Mesothelial cell of epicardium (in vitro differentiated cells): ENCODE measurements around the gene FUNDC2. TPM values are rescaled to one million over a fixed set of nuclear protein-coding genes. Genes with fewer than 3 reads are reported as not detected.

Source experiments
- DNase-seq, 2 experiments: peaks; one replicate each; pipeline ENCODE4 v3.0.0; 2021; ENCODE audit warnings: low spot score in 2 of 2; ENCODE audit not compliant: unreplicated experiment in 2 of 2
- H3K27ac Mint-ChIP-seq: 2 replicates; pipeline ENCODE4 v1.8.0; 2021; ENCODE audit warnings: mixed read lengths
- H3K27me3 Mint-ChIP-seq: 2 replicates; pipeline ENCODE4 v1.8.0; 2021; ENCODE audit warnings: low read depth, mixed read lengths
- H3K36me3 Mint-ChIP-seq: 2 replicates; pipeline ENCODE4 v1.8.0; 2021; ENCODE audit warnings: mixed read lengths
- H3K4me1 Mint-ChIP-seq: 2 replicates; pipeline ENCODE4 v1.8.0; 2021; ENCODE audit warnings: mixed read lengths
- H3K4me3 Mint-ChIP-seq: 2 replicates; pipeline ENCODE4 v1.8.0; 2021; ENCODE audit warnings: mild to moderate bottlenecking, moderate library complexity, mixed read lengths
- H3K9me3 Mint-ChIP-seq: 2 replicates; pipeline ENCODE4 v1.8.0; 2021; ENCODE audit warnings: mixed read lengths
- CTCF ChIP-seq: fragments of 200-600 bp; sonication (generic); IDR thresholded peaks from one replicate; pipeline ENCODE4 v1.5.0; 2021; ENCODE audit warnings: antibody characterized with exemption; ENCODE audit not compliant: unreplicated experiment
- total RNA-seq: library from RNA; stranded (reverse); gene quantifications from 3 replicates; pipeline ENCODE4 v1.2.1, GENCODE V29; 2021

FUNDC2 gene
- total RNA-seq, 1 donor from 2014 or later = 57.9 TPM

- no peaks in the 10 kb centered on the region for H3K4me1 Mint-ChIP-seq
- DNase-seq = no peak
- no peak overlapping the region for H3K27ac Mint-ChIP-seq
- H3K36me3 Mint-ChIP-seq = peaks cover 8% of the 10 kb centered on the region
- peaks cover 16% of the 10 kb centered on the region for H3K9me3 Mint-ChIP-seq
- H3K4me3 Mint-ChIP-seq = no peak overlapping the region
- TF ChIP-seq CTCF = no peak
- H3K27me3 Mint-ChIP-seq = no peaks in the 10 kb centered on the region
Measured at GRCh38 chrX:155054255-155054654, 27.6 kb downstream of the FUNDC2 start.

GRCh38 chrX:155055494-155055893 is 28.9 kb downstream of the FUNDC2 start:
- Mint-ChIP-seq H3K27me3 (no peaks in the 10 kb centered on the region), H3K4me1 (no peaks in the 10 kb centered on the region), H3K9me3 (peaks cover 16% of the 10 kb centered on the region), H3K36me3 (peaks cover 8% of the 10 kb centered on the region), H3K27ac (no peak overlapping the region), H3K4me3 (no peak overlapping the region)
- DNase-seq = no peak
- TF ChIP-seq CTCF = no peak

GRCh38 chrX:155056471-155056870 is 29.8 kb downstream of the FUNDC2 start:
- DNase-seq = no peak
- TF ChIP-seq CTCF = no peak
- no peaks in the 10 kb centered on the region for H3K27me3 Mint-ChIP-seq
- peaks cover 6% of the 10 kb centered on the region for H3K36me3 Mint-ChIP-seq
- H3K27ac Mint-ChIP-seq = no peak overlapping the region
- H3K9me3 Mint-ChIP-seq = peaks cover 15% of the 10 kb centered on the region
- H3K4me3 Mint-ChIP-seq = no peak overlapping the region
- H3K4me1 Mint-ChIP-seq = no peaks in the 10 kb centered on the region

- Mint-ChIP-seq H3K36me3 (peaks cover 7% of the 10 kb centered on the region), H3K4me3 (peak overlapping the region; percentile 46), H3K9me3 (peaks cover 8% of the 10 kb centered on the region), H3K4me1 (no peaks in the 10 kb centered on the region), H3K27me3 (no peaks in the 10 kb centered on the region), H3K27ac (no peak overlapping the region)
- peak; percentile 85 for TF ChIP-seq CTCF
- DNase-seq = peak in 1 of 2 experiments; percentile 68
Measured at GRCh38 chrX:155056877-155057792, 30.5 kb downstream of the FUNDC2 start.

- no peak for DNase-seq
- no peak for TF ChIP-seq CTCF
- no peak overlapping the region for H3K4me3 Mint-ChIP-seq
- no peaks in the 10 kb centered on the region for H3K4me1 Mint-ChIP-seq
- no peaks in the 10 kb centered on the region for H3K27me3 Mint-ChIP-seq
- peaks cover 4% of the 10 kb centered on the region for H3K36me3 Mint-ChIP-seq
- no peak overlapping the region for H3K27ac Mint-ChIP-seq
- peaks cover 4% of the 10 kb centered on the region for H3K9me3 Mint-ChIP-seq
Measured at GRCh38 chrX:155061760-155062159, 35.1 kb downstream of the FUNDC2 start.
